GM10266 (cell line): ENCODE results near the gene UBXN10.

Source experiments
- DNase-seq: peaks from one replicate; pipeline ENCODE4 v3.0.0; 2012; ENCODE audit errors: extremely low spot score
- TF ChIP-seq, protein P1 (sequence below): IDR thresholded peaks from 2 replicates; pipeline ENCODE4 v1.5.1; 2012; ENCODE audit warnings: mild to moderate bottlenecking, low read depth; ENCODE audit not compliant: control insufficient read depth, insufficient read depth; ENCODE audit errors: missing control alignments

The UBXN10 gene

DNA sequence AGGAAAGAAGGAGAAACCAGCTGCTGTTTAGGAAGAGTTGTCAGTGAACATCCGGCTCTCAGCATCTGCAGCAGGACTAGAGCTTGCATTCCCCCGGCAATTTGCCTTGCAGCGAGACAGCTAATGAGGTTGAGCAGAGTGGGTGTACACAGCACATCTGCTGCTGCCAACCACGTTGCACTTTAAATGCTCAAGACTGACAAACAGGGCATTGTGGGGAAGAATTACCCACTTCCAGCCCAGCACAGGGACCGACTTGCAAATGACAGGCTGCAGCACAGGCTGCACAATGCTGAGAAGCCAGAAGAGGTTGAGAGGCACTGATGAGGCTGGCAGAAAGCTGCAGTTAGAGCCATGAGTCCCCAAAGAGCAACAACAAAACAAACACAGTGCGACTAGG lies 48.0 kb downstream of the UBXN10 start:
- no peak for DNase-seq

DNA sequence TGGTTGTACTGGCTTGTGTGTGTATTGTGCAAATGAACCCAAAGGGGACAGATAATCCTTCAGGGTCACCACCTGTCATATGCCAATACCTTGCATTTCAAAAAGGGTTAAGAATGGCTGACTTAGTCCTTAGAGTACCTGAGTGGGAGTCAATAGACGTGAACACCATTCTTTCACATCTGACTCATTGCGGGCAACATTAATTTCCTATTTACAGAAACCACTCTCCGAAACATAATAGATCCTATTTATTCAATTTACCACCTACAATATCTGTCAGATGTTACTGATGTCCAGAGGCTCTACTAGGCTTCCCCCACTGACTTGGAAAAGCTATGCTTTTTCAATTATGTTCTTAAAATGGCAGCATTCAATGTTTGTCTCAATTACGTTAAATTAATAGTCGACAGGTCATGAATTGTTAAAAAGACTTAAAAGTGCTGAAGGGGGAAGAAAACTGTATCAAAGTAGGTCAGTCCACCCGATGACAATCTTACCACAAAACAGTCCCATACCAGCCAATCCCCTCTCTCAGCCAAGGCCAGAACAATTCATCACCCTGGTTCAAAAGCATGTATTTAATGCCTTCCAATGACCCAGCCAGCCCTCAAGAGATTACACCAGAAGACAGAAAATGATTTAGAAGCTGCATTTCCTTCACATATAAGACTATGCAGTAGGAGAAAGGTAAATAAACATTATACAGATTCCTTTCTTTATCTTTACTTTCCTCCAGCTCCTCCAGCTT lies 49.1 kb downstream of the UBXN10 start:
- no peak for DNase-seq
- TF ChIP-seq, protein P1, sequence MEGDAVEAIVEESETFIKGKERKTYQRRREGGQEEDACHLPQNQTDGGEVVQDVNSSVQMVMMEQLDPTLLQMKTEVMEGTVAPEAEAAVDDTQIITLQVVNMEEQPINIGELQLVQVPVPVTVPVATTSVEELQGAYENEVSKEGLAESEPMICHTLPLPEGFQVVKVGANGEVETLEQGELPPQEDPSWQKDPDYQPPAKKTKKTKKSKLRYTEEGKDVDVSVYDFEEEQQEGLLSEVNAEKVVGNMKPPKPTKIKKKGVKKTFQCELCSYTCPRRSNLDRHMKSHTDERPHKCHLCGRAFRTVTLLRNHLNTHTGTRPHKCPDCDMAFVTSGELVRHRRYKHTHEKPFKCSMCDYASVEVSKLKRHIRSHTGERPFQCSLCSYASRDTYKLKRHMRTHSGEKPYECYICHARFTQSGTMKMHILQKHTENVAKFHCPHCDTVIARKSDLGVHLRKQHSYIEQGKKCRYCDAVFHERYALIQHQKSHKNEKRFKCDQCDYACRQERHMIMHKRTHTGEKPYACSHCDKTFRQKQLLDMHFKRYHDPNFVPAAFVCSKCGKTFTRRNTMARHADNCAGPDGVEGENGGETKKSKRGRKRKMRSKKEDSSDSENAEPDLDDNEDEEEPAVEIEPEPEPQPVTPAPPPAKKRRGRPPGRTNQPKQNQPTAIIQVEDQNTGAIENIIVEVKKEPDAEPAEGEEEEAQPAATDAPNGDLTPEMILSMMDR = no peak

More for the DNA sequence above, 48.0 kb downstream of the UBXN10 start:
- TF ChIP-seq, protein P1 = no peak

DNA sequence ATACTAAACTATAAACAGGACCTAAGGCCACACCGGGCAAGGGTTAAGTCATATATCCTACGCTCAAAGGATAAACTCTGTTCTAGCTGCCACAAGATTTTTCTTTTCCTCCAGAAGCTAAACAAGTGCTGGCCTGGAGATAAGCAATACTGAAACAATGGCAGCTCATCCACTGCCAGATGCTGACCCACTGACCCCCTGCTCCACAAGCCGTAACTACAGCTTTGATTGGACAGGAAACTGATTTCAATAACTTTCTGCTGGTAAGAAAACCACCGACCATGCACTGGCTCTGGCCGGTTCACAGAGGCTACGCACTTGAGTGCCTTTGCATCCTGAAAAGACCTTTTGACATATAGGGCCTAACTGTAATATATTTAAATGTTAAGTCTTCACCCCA lies 51.8 kb downstream of the UBXN10 start:
- no peak for DNase-seq
- TF ChIP-seq, protein P1 = no peak

DNA sequence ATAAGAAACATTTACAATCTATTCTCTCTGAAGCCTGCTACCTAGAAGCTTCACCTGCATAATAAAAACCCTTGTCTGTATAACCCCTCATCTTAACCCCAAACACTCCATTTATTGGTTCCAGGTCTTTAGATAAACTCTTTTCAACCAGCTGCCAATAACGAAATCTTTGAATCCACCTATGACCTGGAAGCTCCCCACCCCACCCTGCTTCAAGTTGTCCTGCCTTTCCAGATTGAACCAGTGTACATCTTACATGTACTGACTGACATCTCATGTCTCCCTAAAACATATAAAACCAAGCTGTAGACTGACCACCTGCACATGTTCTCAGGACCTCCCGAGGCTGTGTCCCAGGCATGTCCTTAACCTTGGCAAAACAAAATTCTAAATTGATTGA lies 54.1 kb downstream of the UBXN10 start:
- TF ChIP-seq, protein P1 = no peak
- DNase-seq = no peak

DNA sequence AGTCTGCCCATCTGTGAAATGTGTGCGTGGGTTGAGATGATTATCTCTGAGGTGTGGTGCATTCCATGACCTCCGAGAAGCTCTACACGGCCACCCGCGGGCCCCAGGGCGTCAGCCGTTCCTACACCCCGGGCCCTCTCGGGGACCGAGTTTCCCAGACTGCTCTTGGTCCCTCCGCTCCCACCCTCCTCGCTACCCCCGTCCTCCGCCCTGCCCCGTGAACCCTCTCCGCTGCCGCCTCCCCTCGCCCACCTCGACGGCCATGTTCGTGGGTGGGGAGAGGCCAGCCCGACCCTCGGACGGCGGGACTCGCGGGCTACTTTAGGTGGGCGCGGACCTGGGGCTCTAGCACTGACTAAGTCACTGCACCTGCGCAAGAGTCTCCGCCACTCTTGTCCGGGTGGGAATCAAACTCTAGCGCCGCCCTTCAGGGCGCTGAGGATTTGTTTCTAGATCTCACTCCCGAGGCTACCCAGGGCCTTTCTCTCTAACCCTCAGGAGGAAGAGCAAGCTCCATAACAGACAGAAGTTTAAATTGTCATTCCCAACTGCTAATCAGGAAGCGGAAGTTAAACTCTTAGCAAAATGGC lies 57.1 kb downstream of the UBXN10 start:
- TF ChIP-seq, protein P1 = no peak
- no peak for DNase-seq
